MM.1S (cell line): Measurements from ENCODE around the gene TUBAL3.

Experiments used
- DNase-seq: peaks from one replicate; pipeline ENCODE4 v3.0.0-alpha.2; 2015
- H2AFZ ChIP-seq: fragments of 300-600 bp; sonication (generic); 2 replicates; pipeline ENCODE4 v1.6.0; 2016; ENCODE audit warnings: antibody characterized with exemption, low read length
- H3F3A ChIP-seq: fragments of 300-600 bp; sonication (generic); 2 replicates; pipeline ENCODE4 v1.6.1; 2016; ENCODE audit warnings: mild to moderate bottlenecking, antibody characterized with exemption, low read length, moderate library complexity, mixed read lengths; ENCODE audit not compliant: insufficient read depth
- H3K27ac ChIP-seq: fragments of 300-600 bp; sonication (generic); 2 replicates; pipeline ENCODE4 v1.5.1; 2016; ENCODE audit warnings: mild to moderate bottlenecking, low read length
- H3K27me3 ChIP-seq: fragments of 300-600 bp; sonication (generic); replicated peaks from 2 replicates; pipeline ENCODE4 v1.6.0; 2016; ENCODE audit warnings: low read length; ENCODE audit not compliant: insufficient read depth
- H3K36me3 ChIP-seq: fragments of 300-600 bp; sonication (generic); replicated peaks from 2 replicates; pipeline ENCODE4 v1.6.1; 2016; ENCODE audit warnings: mild to moderate bottlenecking, low read length, mixed read lengths; ENCODE audit not compliant: insufficient read depth
- H3K4me1 ChIP-seq: fragments of 300-600 bp; sonication (generic); 2 replicates; pipeline ENCODE4 v1.6.1; 2016; ENCODE audit warnings: low read length, mixed read lengths
- H3K4me2 ChIP-seq: fragments of 300-600 bp; sonication (generic); 2 replicates; pipeline ENCODE4 v1.6.0; 2016; ENCODE audit warnings: low read depth, low read length
- H3K4me3 ChIP-seq: fragments of 300-600 bp; sonication (generic); 2 replicates; pipeline ENCODE4 v1.5.1; 2016; ENCODE audit warnings: low read length, mixed read lengths
- H3K79me2 ChIP-seq: fragments of 300-600 bp; sonication (generic); 2 replicates; pipeline ENCODE4 v1.6.1; 2016; ENCODE audit warnings: mixed run types, low read length, mixed read lengths
- H3K9ac ChIP-seq: fragments of 300-600 bp; sonication (generic); 2 replicates; pipeline ENCODE4 v1.6.1; 2016; ENCODE audit warnings: low read length, mixed read lengths
- H3K9me2 ChIP-seq: fragments of 300-600 bp; sonication (generic); replicated peaks from 2 replicates; pipeline ENCODE4 v1.6.1; 2016; ENCODE audit warnings: mild to moderate bottlenecking, low read length, mixed read lengths; ENCODE audit not compliant: insufficient read depth
- H3K9me3 ChIP-seq: fragments of 300-600 bp; sonication (generic); replicated peaks from 2 replicates; pipeline ENCODE4 v1.6.1; 2016; ENCODE audit warnings: mild to moderate bottlenecking, low read length, mixed read lengths; ENCODE audit not compliant: insufficient read depth
- H4K20me1 ChIP-seq: fragments of 300-600 bp; sonication (generic); 2 replicates; pipeline ENCODE4 v1.6.1; 2016; ENCODE audit warnings: mild to moderate bottlenecking, low read length, moderate library complexity, mixed read lengths; ENCODE audit not compliant: insufficient read depth
- EZH2 ChIP-seq: fragments of 300-600 bp; sonication (generic); optimal IDR thresholded peaks from 2 replicates; pipeline ENCODE3; 2017; ENCODE audit warnings: low read depth, mild to moderate bottlenecking, antibody characterized with exemption, low read length, mixed read lengths
- EZH2phosphoT487 ChIP-seq: fragments of 300-600 bp; sonication (generic); IDR thresholded peaks from 2 replicates; pipeline ENCODE4 v1.6.1; 2018; ENCODE audit warnings: antibody characterized with exemption, low read length
- TF ChIP-seq, protein P1 (sequence below): fragments of 300-600 bp; sonication (generic); IDR thresholded peaks from 2 replicates; pipeline ENCODE4 v1.5.1; 2016; ENCODE audit warnings: antibody characterized with exemption, low read length, mixed read lengths

TUBAL3 gene

DNA sequence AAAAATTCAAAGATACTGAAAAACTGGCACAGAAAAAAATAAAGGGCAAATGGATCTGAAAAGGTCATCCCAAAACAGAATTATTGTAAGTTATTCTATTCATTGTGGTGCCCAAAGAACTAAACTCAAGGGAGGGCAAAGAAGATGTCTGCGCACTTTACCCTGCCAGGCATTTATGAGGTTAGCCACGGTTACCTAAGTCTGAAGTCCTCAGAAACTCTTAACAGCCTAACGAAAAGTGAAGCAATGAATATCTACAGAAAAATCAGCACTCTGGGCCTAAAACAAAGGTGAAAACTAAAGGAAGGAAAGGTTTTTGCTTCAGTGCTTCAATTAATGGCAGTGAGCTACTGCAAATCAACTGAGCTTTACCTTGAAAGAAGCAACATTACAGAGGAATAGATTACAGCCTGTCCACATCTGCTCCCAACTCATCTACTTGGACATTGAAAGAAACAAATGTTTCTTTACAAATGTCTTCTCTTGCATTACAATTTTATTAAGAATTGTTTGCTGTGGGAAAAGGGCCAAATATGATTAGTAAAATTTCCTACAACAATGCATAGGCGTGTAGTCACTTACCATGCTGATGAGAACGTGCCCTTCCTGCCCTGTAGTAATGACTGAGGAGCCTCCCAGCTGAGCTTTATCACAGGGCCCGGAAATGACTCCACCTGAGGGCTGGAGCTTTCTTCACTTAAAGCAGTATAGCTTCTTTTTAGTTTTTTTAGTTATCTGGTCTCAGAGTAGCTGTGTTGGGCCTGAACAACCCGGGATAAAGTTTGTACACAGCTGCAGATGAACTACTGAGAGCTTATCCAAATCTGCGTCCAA lies at the start of gene TUBAL3:
TSS of gene TUBAL3 (minus strand) at position 621 of the 834 bp plus-strand sequence. CDS start at position 585, 36 bp downstream.
- Histone ChIP-seq H3K9me3 (no peaks in the 10 kb centered on the region), H3K9me2 (no peaks in the 10 kb centered on the region), H3K27me3 (no peaks in the 10 kb centered on the region), H3K27ac (no peak within 1 kb of the TSS), H3K4me2 (no peak within 1 kb of the TSS), H3F3A (no peaks in the 10 kb centered on the region), H3K79me2 (no peaks in the 10 kb centered on the region), H3K9ac (no peak within 1 kb of the TSS), H3K4me3 (no peak within 1 kb of the TSS), H2AFZ (no peak within 1 kb of the TSS), H3K36me3 (no peaks in the 10 kb centered on the region), H3K4me1 (no peaks in the 10 kb centered on the region), H4K20me1 (no peaks in the 10 kb centered on the region)
- TF ChIP-seq EZH2phosphoT487 (no peak), EZH2 (no peak)
- TF ChIP-seq, protein P1, sequence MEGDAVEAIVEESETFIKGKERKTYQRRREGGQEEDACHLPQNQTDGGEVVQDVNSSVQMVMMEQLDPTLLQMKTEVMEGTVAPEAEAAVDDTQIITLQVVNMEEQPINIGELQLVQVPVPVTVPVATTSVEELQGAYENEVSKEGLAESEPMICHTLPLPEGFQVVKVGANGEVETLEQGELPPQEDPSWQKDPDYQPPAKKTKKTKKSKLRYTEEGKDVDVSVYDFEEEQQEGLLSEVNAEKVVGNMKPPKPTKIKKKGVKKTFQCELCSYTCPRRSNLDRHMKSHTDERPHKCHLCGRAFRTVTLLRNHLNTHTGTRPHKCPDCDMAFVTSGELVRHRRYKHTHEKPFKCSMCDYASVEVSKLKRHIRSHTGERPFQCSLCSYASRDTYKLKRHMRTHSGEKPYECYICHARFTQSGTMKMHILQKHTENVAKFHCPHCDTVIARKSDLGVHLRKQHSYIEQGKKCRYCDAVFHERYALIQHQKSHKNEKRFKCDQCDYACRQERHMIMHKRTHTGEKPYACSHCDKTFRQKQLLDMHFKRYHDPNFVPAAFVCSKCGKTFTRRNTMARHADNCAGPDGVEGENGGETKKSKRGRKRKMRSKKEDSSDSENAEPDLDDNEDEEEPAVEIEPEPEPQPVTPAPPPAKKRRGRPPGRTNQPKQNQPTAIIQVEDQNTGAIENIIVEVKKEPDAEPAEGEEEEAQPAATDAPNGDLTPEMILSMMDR = no peak
- no peak for DNase-seq

DNA sequence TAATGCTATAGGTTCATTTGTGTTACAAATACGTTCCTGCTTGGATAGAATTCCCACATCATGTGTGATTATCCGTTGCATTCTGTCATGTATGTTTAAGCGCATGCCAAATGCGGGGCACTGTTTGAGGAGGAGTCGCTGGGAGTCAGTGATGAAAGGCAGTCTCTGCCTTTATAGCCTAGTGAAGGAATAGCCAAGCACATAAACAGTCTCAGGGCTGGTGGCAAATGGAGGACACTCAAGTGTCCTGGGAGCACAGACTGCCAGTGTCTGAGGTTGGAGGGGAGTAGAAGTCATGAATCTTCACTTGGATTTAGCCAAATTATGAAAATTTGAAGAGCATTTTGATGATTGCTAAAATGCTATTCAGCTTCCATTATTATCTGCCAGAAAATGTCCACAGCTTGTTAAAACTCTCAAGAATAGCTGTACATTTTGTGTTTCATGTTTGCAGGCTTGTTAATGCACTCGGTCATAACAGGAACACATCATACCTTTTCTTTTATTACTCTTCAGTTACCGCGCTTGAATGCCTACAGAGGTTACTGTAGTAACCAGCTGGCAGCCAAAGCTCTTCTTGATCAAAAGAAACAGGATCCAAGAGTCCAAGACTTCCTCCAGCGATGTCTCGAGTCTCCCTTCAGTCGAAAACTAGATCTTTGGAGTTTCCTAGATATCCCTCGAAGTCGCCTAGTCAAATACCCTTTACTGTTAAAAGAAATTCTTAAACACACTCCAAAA lies 49.3 kb upstream of the TUBAL3 start:
- H3K27me3 ChIP-seq = no peaks in the 10 kb centered on the region
- no peaks in the 10 kb centered on the region; the same call in 1 of the 2 replicates for H4K20me1 ChIP-seq
- no peak overlapping the region for H3K4me2 ChIP-seq
- no peak for DNase-seq
- H3K4me3 ChIP-seq = no peak overlapping the region
- H3K9ac ChIP-seq = no peak overlapping the region
- no peaks in the 10 kb centered on the region for H3F3A ChIP-seq
- H3K36me3 ChIP-seq = peaks cover 42% of the 10 kb centered on the region
- H3K4me1 ChIP-seq = peaks cover 5% of the 10 kb centered on the region; the same call in 1 of the 2 replicates
- H2AFZ ChIP-seq = no peak overlapping the region
- peaks cover 29% of the 10 kb centered on the region for H3K79me2 ChIP-seq
- no peaks in the 10 kb centered on the region for H3K9me3 ChIP-seq
- H3K27ac ChIP-seq = no peak overlapping the region
- TF ChIP-seq EZH2 (no peak), EZH2phosphoT487 (no peak)
- TF ChIP-seq, protein P1 = no peak
- H3K9me2 ChIP-seq = no peaks in the 10 kb centered on the region

DNA sequence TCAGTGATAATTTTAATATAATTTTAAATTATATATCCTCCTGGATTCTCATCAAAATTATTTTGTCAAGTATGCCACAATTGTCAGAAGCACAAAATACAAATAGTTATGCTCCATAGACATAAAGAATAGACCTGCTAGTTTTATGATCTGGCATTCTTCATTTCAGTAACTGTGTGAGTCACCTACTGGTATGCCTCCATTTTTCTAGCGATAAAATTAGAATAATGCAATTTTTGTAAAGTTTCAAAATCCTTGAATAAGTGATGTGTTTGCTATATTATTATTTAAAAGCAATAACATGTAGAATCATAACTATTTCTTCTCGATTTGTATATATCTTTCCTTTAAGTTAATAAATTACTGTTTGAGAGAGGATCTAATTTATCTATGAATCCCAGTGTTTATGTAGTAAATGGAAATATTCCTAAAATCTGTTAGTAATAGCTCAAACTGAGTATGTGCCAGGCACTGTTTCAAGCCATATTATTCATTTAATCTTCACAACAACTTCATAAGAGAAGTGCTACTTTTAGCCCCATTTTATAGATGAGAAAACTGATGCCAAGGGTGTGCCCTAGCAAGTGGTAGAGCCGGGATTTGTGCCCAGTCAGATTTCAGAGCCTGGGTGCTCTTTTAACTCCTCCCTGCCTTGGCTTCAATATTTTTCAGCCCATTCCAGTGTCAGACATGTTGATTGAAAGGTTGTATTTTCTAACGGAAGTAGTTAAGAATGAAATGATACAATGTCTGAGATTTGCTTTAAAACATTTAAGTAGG lies 46.2 kb upstream of the TUBAL3 start:
- Histone ChIP-seq H3K9me3 (no peaks in the 10 kb centered on the region), H3K27me3 (no peaks in the 10 kb centered on the region), H3K4me1 (peaks cover 16% of the 10 kb centered on the region), H3K36me3 (peaks cover 30% of the 10 kb centered on the region), H2AFZ (no peak overlapping the region), H3K4me2 (no peak overlapping the region), H3K79me2 (peaks cover 59% of the 10 kb centered on the region), H3K4me3 (no peak overlapping the region), H4K20me1 (no peaks in the 10 kb centered on the region; the same call in 1 of the 2 replicates), H3K9ac (no peak overlapping the region), H3F3A (peaks cover 25% of the 10 kb centered on the region), H3K9me2 (no peaks in the 10 kb centered on the region), H3K27ac (no peak overlapping the region)
- TF ChIP-seq, protein P1 = no peak
- TF ChIP-seq EZH2 (no peak), EZH2phosphoT487 (no peak)
- DNase-seq = no peak
